Measurements from ENCODE around the gene SLC30A2.

The SLC30A2 gene

GRCh38 chr1:25994402-25995150 lies 51.3 kb downstream of the SLC30A2 start:
- no peak for DNase-seq

DNA sequence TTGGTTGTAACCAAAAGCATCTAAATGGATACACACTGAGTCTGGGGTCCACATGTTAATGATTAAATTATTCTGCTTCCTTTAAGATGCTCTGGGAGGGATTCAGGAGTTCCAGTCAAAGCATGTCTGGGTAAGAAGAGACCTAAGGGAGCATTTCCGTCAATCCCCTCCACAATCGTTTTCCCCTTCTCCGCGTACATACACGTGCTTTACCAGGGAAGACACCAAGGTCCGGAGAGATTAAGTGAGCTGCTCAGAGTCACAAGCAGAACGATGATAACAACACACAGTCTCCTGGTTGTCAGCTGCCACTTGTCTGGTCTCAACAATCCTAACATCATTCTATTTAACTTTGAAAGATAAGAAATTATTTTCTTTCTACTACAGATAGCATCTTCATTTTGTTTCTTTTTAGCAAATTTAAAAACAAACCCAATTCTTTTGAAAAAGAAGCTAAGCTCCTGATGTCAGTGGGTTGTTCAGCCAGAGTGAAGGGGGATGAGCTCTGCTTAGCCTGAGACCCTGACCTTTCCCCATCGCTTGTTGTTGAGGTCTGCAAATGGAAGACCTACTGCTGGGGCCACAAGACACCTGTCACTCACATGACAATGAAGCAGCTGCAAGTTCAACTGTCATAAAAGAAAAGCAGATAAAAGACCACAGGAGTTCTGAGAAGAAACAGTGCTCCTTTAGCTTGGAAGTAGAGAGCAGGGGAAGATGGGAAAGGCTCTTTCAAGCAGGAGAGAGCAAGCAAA lies 52.5 kb downstream of the SLC30A2 start:
- DNase-seq = no peak

DNA sequence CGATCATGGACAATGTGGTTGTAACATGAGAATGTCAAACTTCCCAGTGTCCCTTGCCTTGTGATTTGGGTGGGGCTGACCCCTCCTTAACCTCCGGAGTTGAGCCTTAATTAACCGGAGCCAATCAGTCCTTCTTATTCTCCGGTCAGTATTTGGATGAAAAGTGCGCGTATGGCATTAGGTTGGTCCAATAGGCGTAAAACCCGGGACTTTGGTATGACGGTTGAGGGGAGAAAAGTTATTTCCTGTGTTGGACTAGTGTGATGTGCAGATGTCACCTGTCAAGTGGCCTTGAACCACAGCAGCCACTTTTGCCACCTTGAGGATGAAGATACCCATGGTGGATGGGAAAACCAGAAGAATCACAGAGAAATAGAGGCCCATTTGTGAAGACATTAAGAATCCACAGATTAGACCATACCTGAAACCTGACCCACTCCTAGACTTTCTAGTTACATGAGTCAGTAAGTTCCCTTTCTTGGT lies 53.2 kb downstream of the SLC30A2 start:
- no peak for DNase-seq

GRCh38 chr1:25991937-25992688 lies 53.8 kb downstream of the SLC30A2 start:
- no peak for DNase-seq

- peak in 5 of 6 experiments; percentile 9 to 57 (median 29) for DNase-seq
These were observed 55.1 kb downstream of the SLC30A2 start for GRCh38 chr1:25990702-25991395.

DNA sequence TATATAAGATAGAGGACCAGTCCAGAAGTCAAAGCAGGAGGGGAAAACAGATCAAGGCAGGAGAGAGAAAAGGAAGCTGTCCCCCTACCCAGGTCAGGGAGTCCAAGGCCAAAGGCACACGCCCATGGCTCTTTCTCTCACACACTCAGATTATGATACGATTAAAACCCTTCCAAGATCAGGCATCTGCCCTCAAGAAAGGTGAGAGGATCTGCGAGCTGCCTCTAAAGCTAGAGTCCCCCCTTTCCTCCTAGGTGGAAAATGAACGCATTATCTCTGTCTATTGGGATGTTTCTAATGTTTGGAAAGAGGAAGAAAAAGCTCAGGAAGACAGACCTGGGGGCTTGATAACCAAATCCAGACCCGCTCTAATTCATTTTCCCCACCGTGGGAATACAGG lies 55.7 kb downstream of the SLC30A2 start:
- DNase-seq = peak in 1 of 6 experiments; percentile 15

GRCh38 chr1:25989440-25990234 lies 56.3 kb downstream of the SLC30A2 start:
- DNase-seq = no peak

- DNase-seq = no peak
These were observed 58.0 kb downstream of the SLC30A2 start for GRCh38 chr1:25987951-25988350.
